Measurements from ENCODE around the gene LRFN2.
A peak's percentile ranks its signal among the peaks of the same experiment; 100 is the strongest.

The LRFN2 gene

DNA sequence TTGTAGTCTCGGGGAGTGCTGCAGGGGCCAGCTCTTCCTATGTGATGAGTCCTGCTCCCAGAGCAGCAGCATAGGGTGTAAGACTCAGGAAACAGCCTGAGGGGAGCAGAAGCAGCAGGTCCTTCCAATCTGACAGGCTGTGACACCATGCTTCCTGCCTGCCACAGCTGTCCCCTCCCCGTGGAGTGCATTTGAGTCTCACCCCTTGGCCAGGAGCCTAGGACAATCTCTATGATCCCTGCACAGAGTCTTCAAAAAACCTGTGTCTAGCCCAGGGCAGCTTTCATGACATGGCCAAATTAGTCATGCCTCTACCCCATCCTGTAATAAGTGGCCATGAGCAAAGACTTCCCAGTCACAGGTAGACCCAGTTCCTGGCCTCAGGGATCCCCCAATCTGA lies 23.1 kb upstream of the LRFN2 start:
- no peak for DNase-seq (ENCODE audit: low read depth)
- TF ChIP-seq, protein P1, sequence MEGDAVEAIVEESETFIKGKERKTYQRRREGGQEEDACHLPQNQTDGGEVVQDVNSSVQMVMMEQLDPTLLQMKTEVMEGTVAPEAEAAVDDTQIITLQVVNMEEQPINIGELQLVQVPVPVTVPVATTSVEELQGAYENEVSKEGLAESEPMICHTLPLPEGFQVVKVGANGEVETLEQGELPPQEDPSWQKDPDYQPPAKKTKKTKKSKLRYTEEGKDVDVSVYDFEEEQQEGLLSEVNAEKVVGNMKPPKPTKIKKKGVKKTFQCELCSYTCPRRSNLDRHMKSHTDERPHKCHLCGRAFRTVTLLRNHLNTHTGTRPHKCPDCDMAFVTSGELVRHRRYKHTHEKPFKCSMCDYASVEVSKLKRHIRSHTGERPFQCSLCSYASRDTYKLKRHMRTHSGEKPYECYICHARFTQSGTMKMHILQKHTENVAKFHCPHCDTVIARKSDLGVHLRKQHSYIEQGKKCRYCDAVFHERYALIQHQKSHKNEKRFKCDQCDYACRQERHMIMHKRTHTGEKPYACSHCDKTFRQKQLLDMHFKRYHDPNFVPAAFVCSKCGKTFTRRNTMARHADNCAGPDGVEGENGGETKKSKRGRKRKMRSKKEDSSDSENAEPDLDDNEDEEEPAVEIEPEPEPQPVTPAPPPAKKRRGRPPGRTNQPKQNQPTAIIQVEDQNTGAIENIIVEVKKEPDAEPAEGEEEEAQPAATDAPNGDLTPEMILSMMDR (IDR thresholded peaks at IDR 0.05; ENCODE audit: low read length, missing control alignments), result no peak

GRCh38 chr6:40606981-40607380 lies 19.8 kb upstream of the LRFN2 start:
- no peak for DNase-seq (ENCODE audit: low read depth)
- TF ChIP-seq, protein P1 (IDR thresholded peaks at IDR 0.05; ENCODE audit: low read length, missing control alignments), result no peak

More for the DNA sequence above, 23.1 kb upstream of the LRFN2 start:
- H3K4me3 ChIP-seq (replicated peaks; ENCODE audit: low read depth, low read length), result no peak overlapping the region

DNA sequence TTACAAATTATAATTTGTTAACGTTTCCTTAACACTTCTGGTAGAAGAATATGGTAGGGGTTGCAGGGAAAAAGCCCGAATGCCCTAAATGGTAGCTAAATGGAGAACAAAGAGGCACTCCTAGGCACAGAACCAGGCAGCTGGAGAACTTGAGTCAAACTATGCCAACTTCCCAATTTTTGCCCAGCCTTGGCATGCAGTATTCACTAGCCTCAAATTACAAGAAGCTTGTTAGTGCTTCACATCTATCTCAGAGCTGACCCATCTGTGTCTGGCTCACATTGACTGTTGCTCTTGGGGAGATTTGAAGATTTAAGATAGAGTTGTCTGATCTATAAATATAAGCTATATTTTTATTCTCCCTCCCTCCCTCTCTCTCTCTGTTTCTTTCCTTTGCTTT lies 19.4 kb upstream of the LRFN2 start:
- DNase-seq (ENCODE audit: low read depth), result no peak
- TF ChIP-seq, protein P1 (IDR thresholded peaks at IDR 0.05; ENCODE audit: low read length, missing control alignments), result no peak
- H3K4me3 ChIP-seq (replicated peaks; ENCODE audit: low read depth, low read length), result no peak overlapping the region

More at GRCh38 chr6:40606981-40607380, 19.8 kb upstream of the LRFN2 start:
- H3K4me3 ChIP-seq (replicated peaks; ENCODE audit: low read depth, low read length), result no peak overlapping the region

- no peak overlapping the region for H3K4me3 ChIP-seq (replicated peaks; ENCODE audit: low read depth, low read length)
- TF ChIP-seq, protein P1 (IDR thresholded peaks at IDR 0.05; ENCODE audit: low read length, missing control alignments), result no peak
- no peak for DNase-seq (ENCODE audit: low read depth)
Measured at GRCh38 chr6:40604082-40604481, 16.9 kb upstream of the LRFN2 start.

DNA sequence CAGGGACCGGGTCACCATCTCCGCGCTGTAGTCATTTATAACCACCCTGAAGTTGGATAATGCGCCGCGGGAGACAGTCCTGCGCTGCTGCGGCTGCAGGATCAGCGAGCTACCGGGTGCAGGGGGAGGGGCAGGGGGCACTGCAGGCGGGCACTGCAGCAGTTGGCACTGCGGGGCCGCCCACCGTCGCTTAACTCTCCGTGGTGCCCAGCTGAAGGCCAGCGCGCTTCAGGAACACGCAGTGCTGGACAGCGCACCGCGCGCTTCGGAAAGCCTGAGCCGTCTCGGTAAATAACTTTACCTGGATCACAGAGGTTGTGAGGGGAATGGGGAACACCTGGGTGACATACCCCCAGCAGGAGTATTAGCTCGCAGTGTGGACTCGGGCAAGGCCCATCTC lies 12.4 kb upstream of the LRFN2 start:
- TF ChIP-seq, protein P1 (IDR thresholded peaks at IDR 0.05; ENCODE audit: low read length, missing control alignments), result no peak
- DNase-seq (ENCODE audit: low read depth), result peak; percentile 3
- H3K4me3 ChIP-seq (replicated peaks; ENCODE audit: low read depth, low read length), result no peak overlapping the region

DNA sequence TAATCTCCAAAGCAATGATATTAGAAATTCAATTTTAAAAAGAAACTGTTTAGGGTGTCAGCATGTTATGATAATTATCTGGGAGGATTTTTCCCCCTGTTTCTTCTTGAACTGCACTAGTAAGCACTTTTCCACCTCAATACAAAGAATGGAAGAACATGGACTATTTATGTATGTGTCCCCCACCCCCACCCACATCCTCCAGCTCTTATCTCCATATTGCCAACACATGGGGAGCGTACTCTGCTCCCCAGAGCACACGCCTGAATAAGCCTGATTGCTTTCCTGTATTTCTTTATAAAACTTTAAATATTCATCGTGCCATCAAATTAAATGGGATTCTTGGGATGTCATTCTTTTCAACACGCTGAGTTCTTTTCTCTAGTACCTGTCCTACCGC lies 11.4 kb upstream of the LRFN2 start:
- DNase-seq (ENCODE audit: low read depth), result no peak
- TF ChIP-seq, protein P1 (IDR thresholded peaks at IDR 0.05; ENCODE audit: low read length, missing control alignments), result no peak
- no peak overlapping the region for H3K4me3 ChIP-seq (replicated peaks; ENCODE audit: low read depth, low read length)

- no peak overlapping the region for H3K4me3 ChIP-seq (replicated peaks; ENCODE audit: low read depth, low read length)
- TF ChIP-seq, protein P1 (IDR thresholded peaks at IDR 0.05; ENCODE audit: low read length, missing control alignments), result no peak
- DNase-seq (ENCODE audit: low read depth), result no peak
Measured at GRCh38 chr6:40597301-40597700, 10.1 kb upstream of the LRFN2 start.

Data from fibroblast of pulmonary artery (primary cell).